ENCODE results near the gene TBC1D22A.

GRCh38 chr22:46946383-46946962 lies 184.0 kb downstream of the TBC1D22A start:
- TF ChIP-seq POLR2A (IDR thresholded peaks at IDR 0.05; ENCODE audit: low read length) (no peak), GATA1 (IDR thresholded peaks at IDR 0.05; ENCODE audit: low read depth, low read length) (no peak)
